ENCODE results near the gene FAM81A. TPM values are rescaled to one million over a fixed set of nuclear protein-coding genes. Genes with fewer than 3 reads are reported as not detected.

The FAM81A gene
- total RNA-seq, 2 experiments from 2014 or later = not detected

DNA sequence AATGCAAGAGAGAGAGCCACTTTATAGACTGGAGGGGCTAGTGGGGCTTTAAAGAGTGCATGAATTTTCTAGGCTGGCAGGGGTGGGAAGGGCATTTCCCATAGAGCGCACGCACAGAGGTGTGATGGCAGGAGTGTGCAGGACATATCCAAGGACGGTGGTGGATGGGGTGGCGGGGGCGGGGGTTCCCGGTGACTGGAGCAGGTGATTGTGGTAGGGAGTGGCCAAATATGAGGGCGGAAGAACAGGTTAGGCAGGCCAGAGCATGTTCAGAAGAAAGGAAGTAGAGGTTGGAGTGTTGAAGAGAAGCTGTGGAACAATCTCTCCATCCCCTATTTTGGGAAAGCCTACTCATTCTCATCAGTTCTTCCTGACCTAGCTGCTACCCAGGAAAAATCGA lies 18.1 kb downstream of the FAM81A start:
- Mint-ChIP-seq H3K4me1 (ENCODE audit: low read depth) (no peaks in the 10 kb centered on the region), H3K4me3 (no peak overlapping the region), H3K27me3 (peaks cover 13% of the 10 kb centered on the region), H3K36me3 (ENCODE audit: low read depth) (no peaks in the 10 kb centered on the region), H3K27ac (no peak overlapping the region), H3K9me3 (no peaks in the 10 kb centered on the region)
- ChIA-PET POLR2A (no interaction called here), CTCF (no interaction called here)
- no peak overlapping the region for H3K27ac ChIP-seq (ENCODE audit: low read depth in 1 of 2, low read length in 2 of 2)
- no peak overlapping the region for H3K4me3 ChIP-seq (ENCODE audit: low read length)
- no peak for DNase-seq
- no peak for ATAC-seq (ENCODE audit: poor library complexity)
- no peaks in the 10 kb centered on the region for H3K27me3 ChIP-seq (ENCODE audit: control insufficient read depth in 1 of 2, insufficient read depth in 2 of 2, low read length in 2 of 2)
- H3K9me3 ChIP-seq (ENCODE audit: control insufficient read depth in 1 of 2, insufficient read depth in 1 of 2, low read length in 2 of 2) = no peaks in the 10 kb centered on the region
- TF ChIP-seq, protein P1, sequence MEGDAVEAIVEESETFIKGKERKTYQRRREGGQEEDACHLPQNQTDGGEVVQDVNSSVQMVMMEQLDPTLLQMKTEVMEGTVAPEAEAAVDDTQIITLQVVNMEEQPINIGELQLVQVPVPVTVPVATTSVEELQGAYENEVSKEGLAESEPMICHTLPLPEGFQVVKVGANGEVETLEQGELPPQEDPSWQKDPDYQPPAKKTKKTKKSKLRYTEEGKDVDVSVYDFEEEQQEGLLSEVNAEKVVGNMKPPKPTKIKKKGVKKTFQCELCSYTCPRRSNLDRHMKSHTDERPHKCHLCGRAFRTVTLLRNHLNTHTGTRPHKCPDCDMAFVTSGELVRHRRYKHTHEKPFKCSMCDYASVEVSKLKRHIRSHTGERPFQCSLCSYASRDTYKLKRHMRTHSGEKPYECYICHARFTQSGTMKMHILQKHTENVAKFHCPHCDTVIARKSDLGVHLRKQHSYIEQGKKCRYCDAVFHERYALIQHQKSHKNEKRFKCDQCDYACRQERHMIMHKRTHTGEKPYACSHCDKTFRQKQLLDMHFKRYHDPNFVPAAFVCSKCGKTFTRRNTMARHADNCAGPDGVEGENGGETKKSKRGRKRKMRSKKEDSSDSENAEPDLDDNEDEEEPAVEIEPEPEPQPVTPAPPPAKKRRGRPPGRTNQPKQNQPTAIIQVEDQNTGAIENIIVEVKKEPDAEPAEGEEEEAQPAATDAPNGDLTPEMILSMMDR (IDR thresholded peaks at IDR 0.05) = no peak
- intact Hi-C loops (cut with DNase I, micrococcal nuclease) = no loop called here
- H3K36me3 ChIP-seq (ENCODE audit: insufficient read depth, low read length) = no peaks in the 10 kb centered on the region
- no peaks in the 10 kb centered on the region for H3K4me1 ChIP-seq (ENCODE audit: insufficient read depth, low read length)

DNA sequence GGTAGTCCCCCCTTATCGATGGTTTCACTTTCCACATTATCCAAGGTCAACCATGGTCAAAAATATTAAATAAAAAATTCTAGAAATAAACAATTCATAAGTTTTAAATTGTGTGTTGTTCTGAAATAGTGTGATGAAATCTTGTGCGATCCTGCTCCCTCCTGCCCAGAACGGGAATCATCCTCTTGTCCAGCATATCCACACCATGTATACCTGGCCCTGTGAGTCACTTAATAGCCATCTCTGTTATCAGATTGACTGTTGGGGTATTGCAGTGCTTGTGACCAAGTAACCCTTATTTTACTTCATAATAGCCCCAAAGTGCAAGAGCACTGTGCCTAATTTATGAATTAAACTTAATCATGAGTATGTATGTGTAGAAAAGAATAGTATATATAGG lies 19.1 kb downstream of the FAM81A start:
- ATAC-seq (ENCODE audit: poor library complexity) (no peak), DNase-seq (no peak)
- Histone ChIP-seq H3K4me3 (ENCODE audit: low read length) (no peak overlapping the region), H3K36me3 (ENCODE audit: insufficient read depth, low read length) (no peaks in the 10 kb centered on the region), H3K9me3 (ENCODE audit: control insufficient read depth in 1 of 2, insufficient read depth in 1 of 2, low read length in 2 of 2) (peaks cover 0 to 5% of the 10 kb centered on the region in 2 experiments), H3K27ac (ENCODE audit: low read depth in 1 of 2, low read length in 2 of 2) (no peak overlapping the region), H3K27me3 (ENCODE audit: control insufficient read depth in 1 of 2, insufficient read depth in 2 of 2, low read length in 2 of 2) (no peaks in the 10 kb centered on the region), H3K4me1 (ENCODE audit: insufficient read depth, low read length) (no peaks in the 10 kb centered on the region)
- Mint-ChIP-seq H3K27ac (no peak overlapping the region), H3K4me1 (ENCODE audit: low read depth) (no peaks in the 10 kb centered on the region), H3K4me3 (no peak overlapping the region), H3K9me3 (no peaks in the 10 kb centered on the region), H3K36me3 (ENCODE audit: low read depth) (no peaks in the 10 kb centered on the region), H3K27me3 (peaks cover 13% of the 10 kb centered on the region)
- intact Hi-C loops (cut with DNase I, micrococcal nuclease) = no loop called here
- ChIA-PET CTCF (no interaction called here), POLR2A (no interaction called here)
- TF ChIP-seq, protein P1 (IDR thresholded peaks at IDR 0.05) = no peak

DNA sequence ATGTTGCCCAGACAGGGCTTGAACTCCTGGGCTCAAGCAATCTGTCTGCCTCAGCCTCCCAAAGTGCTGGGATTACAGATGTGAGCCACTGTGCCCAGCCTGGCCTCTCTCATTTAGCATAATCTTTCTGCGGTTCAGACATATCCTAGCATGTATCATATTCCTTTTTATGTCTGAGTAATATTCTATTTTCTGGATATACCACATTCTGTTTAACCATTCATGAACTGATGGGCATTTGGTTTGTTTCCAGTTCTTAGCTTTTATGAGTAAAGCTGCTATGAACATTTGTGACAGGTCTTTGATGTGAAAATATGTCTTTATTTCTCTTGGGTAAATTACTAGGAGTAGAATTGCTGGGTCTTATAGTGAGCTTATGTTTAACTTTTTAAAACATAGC lies 23.5 kb downstream of the FAM81A start:
- intact Hi-C loops (cut with DNase I, micrococcal nuclease) = no loop called here
- no peak overlapping the region for H3K27ac Mint-ChIP-seq
- POLR2A ChIA-PET = no interaction called here

More for the DNA sequence above, 23.5 kb downstream of the FAM81A start:
- Mint-ChIP-seq H3K4me3 (no peak overlapping the region), H3K36me3 (ENCODE audit: low read depth) (no peaks in the 10 kb centered on the region), H3K27me3 (peaks cover 14% of the 10 kb centered on the region), H3K4me1 (ENCODE audit: low read depth) (no peaks in the 10 kb centered on the region), H3K9me3 (peaks cover 3% of the 10 kb centered on the region)
- no peak for DNase-seq
- Histone ChIP-seq H3K27me3 (ENCODE audit: control insufficient read depth in 1 of 2, insufficient read depth in 2 of 2, low read length in 2 of 2) (peaks cover 0 to 2% of the 10 kb centered on the region in 2 experiments), H3K36me3 (ENCODE audit: insufficient read depth, low read length) (no peaks in the 10 kb centered on the region), H3K9me3 (ENCODE audit: control insufficient read depth in 1 of 2, insufficient read depth in 1 of 2, low read length in 2 of 2) (peaks cover 0 to 5% of the 10 kb centered on the region in 2 experiments), H3K27ac (ENCODE audit: low read depth in 1 of 2, low read length in 2 of 2) (no peak overlapping the region), H3K4me1 (ENCODE audit: insufficient read depth, low read length) (no peaks in the 10 kb centered on the region), H3K4me3 (ENCODE audit: low read length) (no peak overlapping the region)
- CTCF ChIA-PET = interaction anchor here (1.8 kb wide), 1 partner anchor 31 kb away, joined by 5 read pairs; no protein-coding TSS in a partner anchor
- TF ChIP-seq, protein P1 (IDR thresholded peaks at IDR 0.05) = no peak
- ATAC-seq (ENCODE audit: poor library complexity) = no peak

All from CD4-positive, alpha-beta T cell (primary cell).